HepG2 (cell line): ENCODE measurements around the gene ITGAV. TPM values are rescaled to one million over a fixed set of nuclear protein-coding genes. Genes with fewer than 3 reads are reported as not detected.

Source experiments
- ATF3 ChIP-seq: sonication (generic); formaldehyde crosslinking; IDR thresholded peaks from 2 replicates; pipeline ENCODE4 v1.4.0; 2020; ENCODE audit warnings: missing genetic modification reagents
- CREM ChIP-seq, 2 experiments: sonication (generic) in 1 of 2; formaldehyde crosslinking in 1 of 2; IDR thresholded peaks; 2 replicates each; pipeline versions ENCODE4 v1.4.0 to v1.6.1; 2016 to 2020; ENCODE audit warnings: antibody characterized with exemption in 1 of 2, mild to moderate bottlenecking in 1 of 2, missing genetic modification reagents in 1 of 2
- FOXJ3 ChIP-seq: sonication (generic); formaldehyde crosslinking; IDR thresholded peaks from 2 replicates; pipeline ENCODE4 v1.4.0; 2020; ENCODE audit warnings: missing genetic modification reagents, mild to moderate bottlenecking, borderline replicate concordance
- GABPB1 ChIP-seq: IDR thresholded peaks from 2 replicates; pipeline ENCODE4 v1.6.1; 2016; ENCODE audit warnings: mild to moderate bottlenecking, missing genetic modification reagents, moderate library complexity, missing compliant biosample characterization
- HIC2 ChIP-seq: sonication (generic); formaldehyde crosslinking; IDR thresholded peaks from 2 replicates; pipeline ENCODE4 v1.9.0; 2022; ENCODE audit warnings: low read depth, missing genetic modification reagents
- HNRNPLL ChIP-seq: fragments of 200-400 bp; formaldehyde crosslinking; IDR thresholded peaks from 2 replicates; pipeline ENCODE4 v1.6.1; 2017; ENCODE audit warnings: mild to moderate bottlenecking, low read depth, low read length; ENCODE audit not compliant: poor library complexity, severe bottlenecking
- HOXA7 ChIP-seq: sonication (generic); formaldehyde crosslinking; IDR thresholded peaks from 2 replicates; pipeline ENCODE4 v1.8.1; 2022; ENCODE audit warnings: mild to moderate bottlenecking, missing genetic modification reagents, moderate library complexity
- JARID2 ChIP-seq: sonication (generic); formaldehyde crosslinking; IDR thresholded peaks from 2 replicates; pipeline ENCODE4 v1.8.1; 2023; ENCODE audit warnings: missing genetic modification reagents, inconsistent platforms; ENCODE audit not compliant: insufficient replicate concordance
- KDM5A ChIP-seq: fragments of 200-600 bp; sonication (generic); IDR thresholded peaks from 2 replicates; pipeline ENCODE4 v1.7.0; 2018; ENCODE audit warnings: antibody characterized with exemption, mild to moderate bottlenecking, low read length, borderline replicate concordance
- MEF2D ChIP-seq: sonication (generic); formaldehyde crosslinking; IDR thresholded peaks from 2 replicates; pipeline ENCODE4 v1.5.1; 2020; ENCODE audit warnings: mild to moderate bottlenecking, missing genetic modification reagents
- PCBP2 ChIP-seq: fragments of 200-400 bp; formaldehyde crosslinking; optimal IDR thresholded peaks from 2 replicates; pipeline ENCODE3; 2018; ENCODE audit warnings: low read length, low read depth; ENCODE audit not compliant: poor library complexity, severe bottlenecking
- RAD51 ChIP-seq: fragments of 450-650 bp; IDR thresholded peaks from 2 replicates; pipeline ENCODE4 v1.6.1; 2016; ENCODE audit warnings: borderline replicate concordance
- ZMYM4 ChIP-seq: sonication (generic); formaldehyde crosslinking; IDR thresholded peaks from 2 replicates; pipeline ENCODE4 v1.8.1; 2023; ENCODE audit warnings: mild to moderate bottlenecking, missing genetic modification reagents
- ZNF180 ChIP-seq: sonication (generic); formaldehyde crosslinking; IDR thresholded peaks from 2 replicates; pipeline ENCODE4 v1.4.0; 2020; ENCODE audit warnings: low read depth, missing genetic modification reagents, borderline replicate concordance
- ZNF276 ChIP-seq: sonication (generic); formaldehyde crosslinking; IDR thresholded peaks from 2 replicates; pipeline ENCODE4 v1.4.0; 2020; ENCODE audit warnings: mild to moderate bottlenecking, low read depth, missing genetic modification reagents
- ZNF326 ChIP-seq: sonication (generic); formaldehyde crosslinking; IDR thresholded peaks from 2 replicates; pipeline ENCODE4 v1.4.0; 2020; ENCODE audit warnings: missing genetic modification reagents, borderline replicate concordance
- ZNF557 ChIP-seq: sonication (generic); formaldehyde crosslinking; IDR thresholded peaks from 2 replicates; pipeline ENCODE4 v1.4.0; 2020; ENCODE audit warnings: missing genetic modification reagents
- ZNF652 ChIP-seq: IDR thresholded peaks from 2 replicates; pipeline ENCODE4 v1.6.1; 2016; ENCODE audit warnings: low read depth, borderline replicate concordance
- ZNF784 ChIP-seq: sonication (generic); formaldehyde crosslinking; IDR thresholded peaks from 2 replicates; pipeline ENCODE4 v1.5.1; 2020; ENCODE audit warnings: missing genetic modification reagents, mild to moderate bottlenecking, borderline replicate concordance
- ZNF816 ChIP-seq: sonication (generic); formaldehyde crosslinking; IDR thresholded peaks from 2 replicates; pipeline ENCODE4 v1.8.0; 2022; ENCODE audit warnings: missing genetic modification reagents, mild to moderate bottlenecking, borderline replicate concordance
- ZNF841 ChIP-seq: sonication (generic); formaldehyde crosslinking; IDR thresholded peaks from 2 replicates; pipeline ENCODE4 v1.8.1; 2023; ENCODE audit warnings: missing genetic modification reagents, borderline replicate concordance
- ZNF883 ChIP-seq: sonication (generic); formaldehyde crosslinking; IDR thresholded peaks from 2 replicates; pipeline ENCODE4 v1.5.1; 2020; ENCODE audit warnings: mild to moderate bottlenecking, missing genetic modification reagents; ENCODE audit errors: not compliant biosample characterization
- ZSCAN22 ChIP-seq: sonication (generic); formaldehyde crosslinking; IDR thresholded peaks from 2 replicates; pipeline ENCODE4 v1.4.0; 2020; ENCODE audit warnings: mild to moderate bottlenecking, missing genetic modification reagents
- polyA plus RNA-seq, 8 experiments: library from polyadenylated mRNA; depleted of rRNA in 3 of 8; stranded (reverse) in 7 of 8; unstranded in 1 of 8; fragments of >200 nt; fragmentation: Illumina TruSeq in 4 of 8; extraction: Trizol in 4 of 8; gene quantifications; 2 replicates each; pipeline versions ENCODE4 v1.2.1 to v1.2.3, GENCODE V29; 2011 to 2016; ENCODE audit warnings: low read depth in 4 of 8, missing spikeins in 1 of 8, mixed read lengths in 1 of 8; ENCODE audit not compliant: insufficient read depth in 1 of 8
- total RNA-seq, 5 experiments: library from RNA; depleted of rRNA; stranded (reverse); fragments of >200 nt; fragmentation: Illumina TruSeq; extraction: Trizol; gene quantifications; 2 replicates each; pipeline ENCODE4 v1.2.3, GENCODE V29; 2016; ENCODE audit warnings: low read depth in 1 of 5

Gene ITGAV
- total and polyA plus RNA-seq, 2 of the 13 experiments (the other 11 are each of a cell fraction or from before 2014, with no cell fraction given), result 59.1 to 60.4 TPM

- peak; percentile 90 for TF ChIP-seq GABPB1 (CRISPR knock-in tag)
- no peak for TF ChIP-seq ZNF841
- TF ChIP-seq MEF2D (CRISPR knock-in tag), result no peak
- TF ChIP-seq ZNF326, result no peak
- TF ChIP-seq ZNF883, result peak; percentile 84
- peak; percentile 76 for TF ChIP-seq ZNF784 (CRISPR knock-in tag)
- 0 out of 2 replicates have a peak, but pooled peaks have one; percentile 28 for TF ChIP-seq CREM (IDR thresholded peaks at IDR 0.05)
- TF ChIP-seq CREM (CRISPR knock-in tag; IDR thresholded peaks at IDR 0.05), result no peak
- TF ChIP-seq ZSCAN22, result peak; percentile 27; the same call in 1 of the 2 replicates
- TF ChIP-seq FOXJ3 (CRISPR knock-in tag), result no peak
- TF ChIP-seq KDM5A, result peak; percentile 30; the same call in 1 of the 2 replicates
- TF ChIP-seq RAD51, result no peak
- peak; percentile 92 for TF ChIP-seq HNRNPLL
- TF ChIP-seq HOXA7 (CRISPR knock-in tag), result no peak
- TF ChIP-seq ZNF652 (CRISPR knock-in tag), result no peak
- 0 out of 2 replicates have a peak, but pooled peaks have one; percentile 30 for TF ChIP-seq ZNF180 (CRISPR knock-in tag)
- TF ChIP-seq ZMYM4, result peak; percentile 98
- no peak for TF ChIP-seq HIC2 (CRISPR knock-in tag)
- no peak for TF ChIP-seq PCBP2
- no peak; the same call in 1 of the 2 replicates for TF ChIP-seq ZNF816 (CRISPR knock-in tag)
- TF ChIP-seq JARID2 (CRISPR knock-in tag), result peak; percentile 73
- peak; percentile 51 for TF ChIP-seq ZNF557 (CRISPR knock-in tag)
- TF ChIP-seq ZNF276 (CRISPR knock-in tag), result no peak
- peak; percentile 41; the same call in 1 of the 2 replicates for TF ChIP-seq ATF3 (CRISPR knock-in tag)
These were observed at the start of gene ITGAV (continued) for GRCh38 chr2:186589612-186590349.
